Activated CD4-positive, alpha-beta memory T cell treated with anti-CD3 and anti-CD28 coated beads, Interleukin-2, amount 10 ng/mL, durations not matched to agents 7 days and 5 days (primary cell): ENCODE data around the gene KRTAP10-2. TPM values are rescaled to one million over a fixed set of nuclear protein-coding genes. Genes with fewer than 3 reads are reported as not detected.

Experiments
- CTCF ChIA-PET: fragments of 350-600 bp; sonication (Branson Sonifier 250); formaldehyde crosslinking; loops from one replicate; lab custom pipeline; 2021; ENCODE audit warnings: antibody characterized with exemption, inconsistent platforms; lab: Charles Lee
- POLR2A ChIA-PET: fragments of 350-600 bp; sonication (Branson Sonifier 250); formaldehyde crosslinking; loops from one replicate; lab custom pipeline; 2021; ENCODE audit warnings: antibody characterized with exemption; lab: Charles Lee
- DNase-seq: peaks from one replicate; pipeline ENCODE4 v3.0.0-alpha.2; 2020
- H3K27ac Mint-ChIP-seq: one replicate; pipeline ENCODE4 v1.8.0; 2021; ENCODE audit warnings: mild to moderate bottlenecking, mixed read lengths
- H3K27me3 Mint-ChIP-seq: one replicate; pipeline ENCODE4 v1.8.0; 2021; ENCODE audit warnings: mixed read lengths
- H3K36me3 Mint-ChIP-seq: one replicate; pipeline ENCODE4 v1.8.0; 2021; ENCODE audit warnings: low read depth, mixed read lengths
- H3K4me1 Mint-ChIP-seq: one replicate; pipeline ENCODE4 v1.8.0; 2021; ENCODE audit warnings: mixed read lengths
- H3K4me3 Mint-ChIP-seq: one replicate; pipeline ENCODE4 v1.8.0; 2021; ENCODE audit warnings: mild to moderate bottlenecking, mixed read lengths
- H3K9me3 Mint-ChIP-seq: one replicate; pipeline ENCODE4 v1.8.0; 2021; ENCODE audit warnings: mixed read lengths
- total RNA-seq, 2 experiments: library from RNA; stranded (reverse); gene quantifications; one replicate each; pipeline ENCODE4 v1.2.3, GENCODE V29; 2021

KRTAP10-2 gene
- total RNA-seq, 2 experiments from 2014 or later = not detected

DNA sequence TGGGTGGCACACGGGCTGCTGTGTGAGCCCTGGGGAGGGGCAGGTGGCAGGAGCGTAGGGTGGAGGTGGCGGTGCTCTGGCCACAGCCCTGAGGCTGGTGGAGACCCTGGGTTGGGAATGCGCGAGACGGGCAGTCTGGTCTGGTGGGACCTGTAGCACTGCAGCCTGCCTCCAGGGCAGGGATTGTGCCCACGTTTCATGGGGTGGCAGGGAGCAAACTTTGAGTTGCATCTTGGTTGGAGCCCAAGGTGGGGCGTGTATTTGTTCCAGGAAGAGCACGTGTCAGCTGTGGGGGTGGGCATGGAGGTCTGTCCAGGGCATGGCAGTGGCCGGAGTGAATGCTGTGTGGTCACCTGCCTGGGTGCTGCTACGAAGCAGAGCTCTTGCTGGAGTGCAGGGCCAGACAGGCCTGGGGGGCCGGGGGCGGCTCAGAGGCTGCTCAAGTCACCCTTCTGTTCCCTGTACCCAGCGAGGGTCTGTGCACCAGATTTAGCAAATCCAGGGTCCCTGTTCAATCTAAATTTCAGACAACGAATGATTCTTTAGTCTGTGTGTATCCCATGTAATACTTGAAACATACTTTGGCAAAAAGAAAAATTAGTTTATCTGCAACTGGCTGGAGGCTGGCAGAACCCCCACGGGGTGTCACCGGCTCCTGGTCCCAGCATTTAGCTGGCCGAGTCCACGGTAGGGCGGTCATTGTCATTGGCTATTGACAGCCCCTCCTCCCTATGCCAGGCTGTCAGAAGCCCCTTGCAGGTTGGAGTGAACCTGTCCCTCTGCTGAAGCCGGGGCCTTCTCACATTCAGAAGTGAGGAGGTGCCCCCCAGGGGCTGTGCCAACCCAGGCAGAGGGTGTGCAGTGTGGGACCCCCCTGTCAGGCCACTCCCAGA lies 38.6 kb downstream of the KRTAP10-2 start:
- no peak overlapping the region for H3K4me3 Mint-ChIP-seq
- POLR2A ChIA-PET = interaction anchor here (1.2 kb wide), 1 partner anchor 227 kb away, joined by 3 read pairs; no protein-coding TSS in a partner anchor
- no peak overlapping the region for H3K27ac Mint-ChIP-seq
- H3K36me3 Mint-ChIP-seq = no peaks in the 10 kb centered on the region
- H3K4me1 Mint-ChIP-seq = peaks cover 6% of the 10 kb centered on the region
- no peaks in the 10 kb centered on the region for H3K27me3 Mint-ChIP-seq
- CTCF ChIA-PET = interaction anchor here (0.7 to 3.5 kb wide), 2 partner anchors 102 to 281 kb away, joined by 3 to 51 read pairs; no protein-coding TSS in a partner anchor
- no peak for DNase-seq
- no peaks in the 10 kb centered on the region for H3K9me3 Mint-ChIP-seq

DNA sequence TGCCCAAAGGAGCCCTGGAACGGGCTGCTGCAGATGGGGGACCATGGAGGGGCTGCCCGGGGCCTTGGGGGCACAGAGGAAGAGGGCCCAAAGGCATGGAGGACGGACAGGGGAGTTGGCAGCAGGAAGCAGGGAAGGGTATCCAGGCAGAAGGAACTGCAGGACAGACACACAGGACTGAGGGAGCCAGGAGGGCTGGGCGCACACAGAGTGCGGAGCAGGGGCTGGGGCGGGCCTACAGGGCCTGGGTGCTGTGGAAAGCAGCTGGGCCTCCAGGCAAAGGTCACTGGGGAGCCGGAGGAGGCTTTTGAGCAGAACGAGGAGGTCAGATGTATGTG lies 39.4 kb downstream of the KRTAP10-2 start:
- Mint-ChIP-seq H3K4me3 (no peak overlapping the region), H3K27ac (no peak overlapping the region), H3K27me3 (no peaks in the 10 kb centered on the region), H3K4me1 (peaks cover 6% of the 10 kb centered on the region), H3K36me3 (no peaks in the 10 kb centered on the region), H3K9me3 (no peaks in the 10 kb centered on the region)
- ChIA-PET CTCF (interaction anchor here (1.6 to 3.5 kb wide), 3 partner anchors 229 to 282 kb away, joined by 4 to 51 read pairs (median 15); no protein-coding TSS in a partner anchor), POLR2A (no interaction called here)
- no peak for DNase-seq

DNA sequence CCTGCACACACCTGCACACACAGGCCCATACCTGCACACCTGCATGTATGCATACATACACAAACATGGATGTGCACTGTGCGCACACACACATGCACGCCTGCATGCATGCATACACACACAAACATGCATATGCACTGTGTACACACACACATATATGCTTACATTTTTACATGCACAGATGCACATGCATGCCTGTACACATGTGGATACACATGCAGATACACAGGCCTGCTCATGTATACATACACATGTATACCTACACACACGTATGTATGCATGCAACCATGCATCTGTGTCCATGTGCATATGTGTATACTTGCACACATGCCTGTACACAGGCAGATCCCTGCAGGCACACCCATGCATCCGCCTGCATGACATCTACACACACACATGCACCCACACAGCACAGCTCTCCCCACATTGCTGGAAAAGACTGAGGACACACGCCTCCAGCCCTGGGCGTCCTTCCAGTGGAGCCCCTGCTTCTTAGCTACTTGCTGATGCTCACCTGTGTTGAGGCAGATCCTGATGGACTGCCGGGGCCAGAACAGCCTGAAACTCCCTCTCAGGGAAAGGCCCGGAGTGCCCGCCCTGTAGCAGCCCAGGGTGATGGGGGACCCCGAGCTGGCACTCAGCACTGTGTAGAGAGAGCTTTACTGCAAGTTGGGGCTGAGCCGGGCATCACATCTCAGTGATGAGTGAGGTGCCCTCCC lies 39.9 kb downstream of the KRTAP10-2 start:
- H3K4me3 Mint-ChIP-seq = no peak overlapping the region

DNA sequence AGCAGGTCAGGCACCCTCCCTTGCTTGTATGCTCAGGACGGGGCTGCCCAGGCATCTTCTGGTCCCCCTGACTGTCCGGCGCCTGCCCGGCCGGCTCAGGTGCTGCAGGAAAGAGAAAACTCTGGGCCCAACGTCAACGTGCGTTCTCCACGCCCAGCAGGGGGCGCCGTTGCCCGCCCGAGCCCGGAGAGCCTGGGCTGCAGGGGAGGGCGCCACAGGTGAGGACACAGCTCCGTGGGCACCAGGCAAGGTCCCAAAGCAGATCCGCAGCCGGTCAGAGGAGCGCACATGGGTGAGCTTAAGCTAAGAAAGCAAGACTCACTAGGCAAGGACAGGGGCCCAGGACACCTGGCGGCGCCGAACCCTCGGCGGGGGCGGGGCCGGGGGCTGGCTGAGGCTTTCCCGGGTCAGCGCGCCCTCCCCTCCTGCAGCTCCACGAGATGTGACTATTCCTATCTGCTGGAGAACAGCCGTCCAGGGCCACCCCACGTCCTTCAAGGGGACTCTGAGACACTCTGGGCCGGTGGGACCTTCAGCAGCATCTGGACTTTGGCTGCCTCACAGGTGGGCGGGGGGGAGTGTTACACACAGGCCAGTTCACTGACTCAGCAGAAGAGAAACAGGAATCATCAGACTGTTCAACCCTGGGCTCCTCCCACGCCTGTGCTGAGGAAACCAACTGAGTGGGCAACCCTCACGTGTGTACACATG lies 40.6 kb downstream of the KRTAP10-2 start:
- peak; percentile 84 for DNase-seq
- no peaks in the 10 kb centered on the region for H3K36me3 Mint-ChIP-seq
- CTCF ChIA-PET = interaction anchor here (0.7 to 3.5 kb wide), 20 partner anchors 9 to 618 kb away, joined by 3 to 51 read pairs (median 4); partner anchors contain the start of genes KRTAP10-11 and UBE2G2
- peaks cover 6% of the 10 kb centered on the region for H3K4me1 Mint-ChIP-seq
- no peaks in the 10 kb centered on the region for H3K27me3 Mint-ChIP-seq
- H3K9me3 Mint-ChIP-seq = no peaks in the 10 kb centered on the region
- POLR2A ChIA-PET = no interaction called here
- no peak overlapping the region for H3K27ac Mint-ChIP-seq
- no peak overlapping the region for H3K4me3 Mint-ChIP-seq

More for the DNA sequence above, 39.9 kb downstream of the KRTAP10-2 start:
- CTCF ChIA-PET = interaction anchor here (0.7 to 3.5 kb wide), 18 partner anchors 29 to 617 kb away, joined by 3 to 51 read pairs (median 4); partner anchors contain the start of genes KRTAP10-11 and UBE2G2
- Mint-ChIP-seq H3K4me1 (peaks cover 6% of the 10 kb centered on the region), H3K36me3 (no peaks in the 10 kb centered on the region), H3K27me3 (no peaks in the 10 kb centered on the region), H3K27ac (no peak overlapping the region), H3K9me3 (no peaks in the 10 kb centered on the region)
- DNase-seq = no peak
- POLR2A ChIA-PET = no interaction called here

DNA sequence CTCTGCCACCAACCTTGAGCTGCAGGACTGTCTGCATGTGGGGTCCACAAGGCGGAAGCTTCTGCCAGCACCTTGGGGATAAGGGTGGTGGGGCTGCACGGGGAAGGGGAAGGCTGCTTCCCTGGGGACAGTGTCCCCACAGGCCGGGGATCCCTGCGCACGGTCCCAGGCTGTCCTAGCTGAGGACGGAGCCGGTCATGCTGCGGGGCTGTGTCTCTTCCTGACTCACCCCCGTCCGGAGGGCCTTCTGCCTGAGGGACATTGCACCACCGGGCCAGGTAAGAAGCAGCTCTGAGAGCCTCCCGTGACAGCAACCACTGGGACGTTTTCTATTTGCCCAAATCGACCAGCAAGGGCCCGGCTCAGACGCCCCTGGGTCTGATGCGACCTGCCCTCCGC lies 41.2 kb downstream of the KRTAP10-2 start:
- no peak overlapping the region for H3K27ac Mint-ChIP-seq
- POLR2A ChIA-PET = no interaction called here
- H3K9me3 Mint-ChIP-seq = no peaks in the 10 kb centered on the region
- CTCF ChIA-PET = interaction anchor here (0.8 to 3.5 kb wide), 19 partner anchors 9 to 293 kb away, joined by 3 to 51 read pairs (median 4); partner anchors contain the start of genes KRTAP10-11 and UBE2G2
- H3K36me3 Mint-ChIP-seq = no peaks in the 10 kb centered on the region
- H3K4me1 Mint-ChIP-seq = peaks cover 6% of the 10 kb centered on the region
- DNase-seq = no peak
- no peak overlapping the region for H3K4me3 Mint-ChIP-seq
- H3K27me3 Mint-ChIP-seq = no peaks in the 10 kb centered on the region

DNA sequence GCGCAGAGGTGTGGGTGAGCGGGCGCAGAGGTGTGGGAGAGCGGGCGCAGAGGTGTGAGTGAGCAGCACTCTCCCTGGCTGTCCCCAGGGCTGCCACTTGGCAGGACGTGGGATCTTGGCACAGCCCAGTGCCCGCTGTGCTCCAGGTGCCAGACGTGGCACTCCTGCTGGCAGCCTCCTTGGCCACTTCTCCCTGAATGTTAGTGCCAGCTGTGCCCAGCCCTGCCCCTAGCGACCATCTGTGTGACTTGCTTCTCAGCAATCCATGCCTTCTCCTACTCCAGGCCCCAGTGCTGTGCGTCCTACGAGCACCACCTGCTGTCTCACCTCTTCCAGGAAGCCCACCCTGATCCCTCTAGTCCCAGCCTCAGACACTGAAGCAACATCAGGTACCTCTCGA lies 41.8 kb downstream of the KRTAP10-2 start:
- CTCF ChIA-PET = interaction anchor here (1.3 to 3.5 kb wide), 10 partner anchors 8 to 294 kb away, joined by 3 to 51 read pairs (median 5); no protein-coding TSS in a partner anchor
- Mint-ChIP-seq H3K36me3 (no peaks in the 10 kb centered on the region), H3K4me1 (peaks cover 6% of the 10 kb centered on the region), H3K9me3 (no peaks in the 10 kb centered on the region), H3K27me3 (no peaks in the 10 kb centered on the region), H3K4me3 (no peak overlapping the region), H3K27ac (no peak overlapping the region)
- no peak for DNase-seq
- POLR2A ChIA-PET = no interaction called here

DNA sequence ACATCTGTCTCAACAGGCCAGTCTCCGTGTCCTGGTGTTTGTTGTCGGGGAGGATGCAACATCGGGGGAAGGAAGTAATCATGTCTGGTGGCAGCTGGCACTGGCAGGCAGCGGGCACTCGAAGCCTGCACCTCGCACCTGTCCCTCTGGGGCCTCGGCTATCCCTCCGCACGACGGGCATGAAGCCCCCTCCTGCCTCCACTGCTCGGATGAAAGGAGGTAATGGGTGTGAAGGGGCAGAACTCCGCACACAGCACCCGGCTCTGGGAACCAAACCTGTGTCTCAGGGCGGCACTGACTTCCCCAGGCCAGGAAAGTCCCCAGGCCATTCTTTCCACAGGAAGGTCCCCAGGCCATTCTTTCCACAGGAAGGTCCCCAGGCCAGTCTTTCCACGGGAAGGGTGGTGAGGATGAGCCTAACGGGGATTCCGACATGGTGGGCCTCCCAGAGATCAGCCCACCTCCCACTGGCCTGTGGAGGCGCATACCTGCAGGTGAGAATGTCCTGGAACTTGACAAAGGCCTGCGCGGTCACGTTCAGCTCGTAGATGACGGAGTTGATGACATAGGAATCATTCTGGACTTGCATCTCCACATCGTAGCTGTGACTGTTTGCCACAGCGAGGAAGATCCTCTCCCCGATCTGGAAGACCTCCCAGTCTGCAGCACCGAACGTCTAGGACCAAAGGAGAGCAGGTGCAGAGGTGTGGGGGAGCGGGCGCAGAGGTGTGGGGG lies 42.4 kb downstream of the KRTAP10-2 start:
- Mint-ChIP-seq H3K36me3 (no peaks in the 10 kb centered on the region), H3K9me3 (no peaks in the 10 kb centered on the region), H3K4me3 (no peak overlapping the region), H3K27ac (no peak overlapping the region), H3K4me1 (peaks cover 6% of the 10 kb centered on the region), H3K27me3 (no peaks in the 10 kb centered on the region)
- POLR2A ChIA-PET = no interaction called here
- no peak for DNase-seq
- CTCF ChIA-PET = interaction anchor here (1.3 to 3.5 kb wide), 4 partner anchors 233 to 291 kb away, joined by 3 to 51 read pairs (median 10); no protein-coding TSS in a partner anchor

DNA sequence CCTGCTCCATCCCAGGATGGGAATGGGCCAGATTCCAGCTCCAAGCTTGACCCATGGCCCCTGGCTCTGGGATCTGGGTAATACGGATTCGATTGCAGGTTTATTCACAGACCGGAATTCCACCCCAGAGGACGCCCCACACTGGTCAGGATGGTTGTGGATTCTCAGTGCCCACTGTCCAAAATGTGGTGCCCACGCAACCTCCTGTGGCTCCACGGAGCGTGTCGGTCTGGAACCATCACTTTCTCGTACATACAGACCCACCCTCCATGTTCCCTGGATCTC lies 42.9 kb downstream of the KRTAP10-2 start:
- no peak for DNase-seq
- Mint-ChIP-seq H3K9me3 (no peaks in the 10 kb centered on the region), H3K4me3 (no peak overlapping the region), H3K4me1 (peaks cover 6% of the 10 kb centered on the region), H3K27me3 (no peaks in the 10 kb centered on the region), H3K27ac (no peak overlapping the region), H3K36me3 (no peaks in the 10 kb centered on the region)
- POLR2A ChIA-PET = no interaction called here
- CTCF ChIA-PET = interaction anchor here (1.3 to 1.4 kb wide), 2 partner anchors 286 to 291 kb away, joined by 3 read pairs; no protein-coding TSS in a partner anchor

DNA sequence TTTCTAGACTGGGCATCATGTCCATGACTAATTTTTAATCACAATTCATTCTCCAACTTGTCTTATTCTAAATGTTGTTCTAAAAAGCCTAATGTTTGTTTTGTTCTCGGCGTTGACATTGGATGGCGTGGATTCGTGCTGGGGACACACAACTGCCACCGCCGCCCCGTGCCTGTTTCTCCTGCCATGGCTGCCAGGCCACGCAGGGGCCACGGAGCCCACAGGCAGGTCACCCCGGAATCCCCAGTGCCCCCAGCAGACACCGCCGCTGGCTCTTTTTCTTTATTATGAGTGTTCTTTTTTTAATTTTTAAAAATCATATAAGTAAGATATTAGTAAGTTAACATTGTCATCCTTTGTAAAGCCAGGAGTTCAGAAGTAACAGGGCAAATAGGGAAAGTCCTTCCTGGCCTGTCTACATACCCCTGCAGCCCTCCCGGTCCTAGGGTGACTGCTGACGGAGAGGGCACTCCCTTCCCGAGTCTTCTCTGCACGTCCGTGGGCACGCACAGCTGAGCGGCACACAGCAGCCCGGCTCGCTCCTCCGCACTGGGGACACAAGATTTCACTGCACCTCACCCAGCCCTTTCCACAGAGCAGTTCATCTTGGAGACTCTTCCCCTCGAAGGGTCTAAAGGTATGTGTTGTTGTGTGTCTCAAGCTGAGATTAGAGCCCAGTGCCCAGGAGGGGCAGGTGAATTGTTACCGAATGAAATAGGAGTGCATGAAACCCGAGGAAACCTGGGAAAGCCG lies 43.5 kb downstream of the KRTAP10-2 start:
- no peaks in the 10 kb centered on the region for H3K9me3 Mint-ChIP-seq
- H3K27me3 Mint-ChIP-seq = no peaks in the 10 kb centered on the region
- H3K4me3 Mint-ChIP-seq = no peak overlapping the region
- H3K4me1 Mint-ChIP-seq = peaks cover 6% of the 10 kb centered on the region
- DNase-seq = no peak
- POLR2A ChIA-PET = no interaction called here
- H3K27ac Mint-ChIP-seq = no peak overlapping the region
- CTCF ChIA-PET = interaction anchor here (1.3 to 1.4 kb wide), 2 partner anchors 286 to 292 kb away, joined by 3 read pairs; no protein-coding TSS in a partner anchor
- H3K36me3 Mint-ChIP-seq = no peaks in the 10 kb centered on the region

DNA sequence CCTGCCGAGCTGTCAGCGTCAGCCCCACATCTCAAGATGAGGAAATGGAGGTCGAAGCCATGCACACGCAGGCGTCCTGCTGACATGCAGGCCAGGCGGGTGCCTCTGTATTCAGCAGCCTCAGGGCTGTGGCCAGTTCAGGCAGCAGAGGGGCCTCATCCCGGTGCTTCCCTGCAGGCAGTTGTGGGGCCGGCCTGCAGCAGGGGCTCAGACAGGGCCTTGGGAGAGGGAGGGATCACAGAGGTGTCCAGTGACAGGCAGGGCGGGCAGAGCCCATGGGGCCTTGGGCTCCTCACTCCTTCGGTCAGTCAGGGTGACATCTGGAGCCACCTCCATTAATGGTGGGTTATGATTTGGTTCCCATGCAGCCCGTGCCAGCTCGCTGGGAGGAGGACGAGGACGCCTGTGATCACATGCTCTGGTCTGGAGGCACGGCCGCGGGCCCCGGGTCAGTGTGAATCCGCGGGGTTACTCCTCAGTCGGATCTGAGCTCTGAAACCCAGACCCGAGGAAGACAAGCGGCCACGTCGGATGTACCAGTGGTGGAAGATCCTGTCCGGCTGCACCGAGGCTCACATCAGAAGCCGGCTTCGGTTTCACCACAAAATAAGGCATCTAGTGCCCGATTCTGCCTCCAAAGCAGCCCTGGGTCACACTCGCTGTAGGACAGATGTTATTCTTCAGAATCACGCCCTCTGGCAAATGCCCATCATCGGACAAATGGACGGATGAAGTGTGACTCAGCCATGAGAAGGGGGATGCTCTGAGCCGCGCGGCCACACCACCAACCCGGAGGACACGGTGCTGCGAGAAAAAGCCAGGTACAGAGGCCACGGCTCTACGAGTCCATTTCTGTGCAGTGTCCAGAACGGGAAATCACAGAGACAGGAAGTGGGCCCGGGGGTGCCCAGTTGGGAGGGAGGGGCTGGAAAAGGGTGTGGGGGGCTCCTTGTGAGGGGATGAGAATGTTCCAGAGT lies 44.7 kb downstream of the KRTAP10-2 start:
- ChIA-PET POLR2A (no interaction called here), CTCF (interaction anchor here (2.2 kb wide), 1 partner anchor 294 kb away, joined by 7 read pairs; no protein-coding TSS in a partner anchor)
- Mint-ChIP-seq H3K4me1 (peaks cover 8% of the 10 kb centered on the region), H3K27me3 (no peaks in the 10 kb centered on the region), H3K4me3 (no peak overlapping the region), H3K27ac (no peak overlapping the region), H3K36me3 (no peaks in the 10 kb centered on the region), H3K9me3 (no peaks in the 10 kb centered on the region)
- DNase-seq = no peak
